ENCODE results near the gene KRT77.

KRT77 gene

DNA sequence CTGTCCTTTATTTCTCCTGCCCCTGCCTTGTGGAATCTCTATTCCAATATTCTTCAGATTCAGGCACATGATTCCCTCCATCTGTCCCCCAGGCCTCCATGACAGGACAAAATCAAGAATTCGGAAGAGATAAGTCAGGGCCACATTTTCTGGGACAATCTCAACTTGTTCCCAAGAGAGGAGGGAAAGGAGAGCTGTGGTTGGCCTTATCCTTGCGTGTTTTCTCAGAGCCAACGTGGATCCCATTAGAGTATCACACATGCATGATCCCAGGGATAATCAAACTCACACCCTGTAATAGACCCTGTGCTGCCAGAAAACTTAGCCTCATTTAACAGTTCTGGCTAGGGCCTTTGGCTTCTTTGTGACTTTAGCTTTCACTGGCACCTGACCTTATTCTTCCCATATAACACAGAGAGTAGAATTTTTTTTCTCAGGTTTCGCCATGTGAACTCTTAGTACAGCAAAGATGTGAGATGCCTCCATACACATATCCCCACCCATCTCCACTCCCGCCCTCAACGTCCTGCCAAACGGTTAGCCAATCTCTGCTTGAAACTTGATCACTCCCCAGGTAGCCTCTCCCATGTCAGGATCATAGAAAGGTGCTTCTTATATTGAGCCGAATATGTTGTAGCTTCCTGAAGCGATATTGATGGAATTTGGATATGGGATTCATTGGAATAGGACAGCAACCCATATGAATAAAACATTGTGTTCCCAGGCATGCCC lies 16.4 kb downstream of the KRT77 start:
- peaks cover 4 to 42% of the 10 kb centered on the region in 2 donors for H3K27me3 ChIP-seq (ENCODE audit: control insufficient read depth in 1 of 2, insufficient read depth in 2 of 2, low read length in 2 of 2)
- H3K27ac ChIP-seq (ENCODE audit: low read length) = no peak overlapping the region
- peaks cover 13% of the 10 kb centered on the region for H3K4me1 ChIP-seq (ENCODE audit: control insufficient read depth, insufficient read depth, low read length)
- H3K9ac ChIP-seq (ENCODE audit: low read length in 2 of 2) = no peak overlapping the region
- H3K36me3 ChIP-seq (ENCODE audit: control insufficient read depth in 2 of 2, insufficient read depth in 2 of 2, low read length in 2 of 2) = no peaks in the 10 kb centered on the region
- H3K9me3 ChIP-seq (ENCODE audit: control insufficient read depth in 2 of 2, low read length in 2 of 2) = no peaks in the 10 kb centered on the region
- H3K4me3 ChIP-seq (ENCODE audit: low read length in 2 of 2) = no peak overlapping the region

DNA sequence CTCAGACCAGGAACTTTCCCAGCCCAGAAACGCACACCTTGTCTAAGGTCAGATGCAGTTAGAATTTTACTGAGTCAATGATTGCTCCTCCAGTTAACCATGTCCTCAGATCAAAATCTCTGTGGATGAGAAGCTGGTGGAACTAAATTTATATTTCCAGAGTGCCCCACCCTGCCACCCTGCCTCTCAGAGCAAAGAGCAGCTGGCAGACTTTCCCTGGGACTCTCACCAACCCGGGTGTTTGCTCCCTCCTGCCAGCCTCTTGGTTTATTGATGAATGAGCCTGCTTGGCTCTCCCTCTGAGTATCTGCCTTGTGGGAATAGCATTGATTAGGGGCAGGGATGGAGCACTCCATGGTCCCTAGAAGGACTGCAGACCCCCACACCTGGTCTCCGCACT lies 17.3 kb downstream of the KRT77 start:
- Histone ChIP-seq H3K9me3 (ENCODE audit: control insufficient read depth in 2 of 2, low read length in 2 of 2) (no peaks in the 10 kb centered on the region), H3K4me1 (ENCODE audit: control insufficient read depth, insufficient read depth, low read length) (peaks cover 9% of the 10 kb centered on the region), H3K4me3 (ENCODE audit: low read length in 2 of 2) (no peak overlapping the region), H3K9ac (ENCODE audit: low read length in 2 of 2) (no peak overlapping the region), H3K27me3 (ENCODE audit: control insufficient read depth in 1 of 2, insufficient read depth in 2 of 2, low read length in 2 of 2) (peaks cover 4 to 41% of the 10 kb centered on the region in 2 donors), H3K36me3 (ENCODE audit: control insufficient read depth in 2 of 2, insufficient read depth in 2 of 2, low read length in 2 of 2) (no peaks in the 10 kb centered on the region), H3K27ac (ENCODE audit: low read length) (no peak overlapping the region)

DNA sequence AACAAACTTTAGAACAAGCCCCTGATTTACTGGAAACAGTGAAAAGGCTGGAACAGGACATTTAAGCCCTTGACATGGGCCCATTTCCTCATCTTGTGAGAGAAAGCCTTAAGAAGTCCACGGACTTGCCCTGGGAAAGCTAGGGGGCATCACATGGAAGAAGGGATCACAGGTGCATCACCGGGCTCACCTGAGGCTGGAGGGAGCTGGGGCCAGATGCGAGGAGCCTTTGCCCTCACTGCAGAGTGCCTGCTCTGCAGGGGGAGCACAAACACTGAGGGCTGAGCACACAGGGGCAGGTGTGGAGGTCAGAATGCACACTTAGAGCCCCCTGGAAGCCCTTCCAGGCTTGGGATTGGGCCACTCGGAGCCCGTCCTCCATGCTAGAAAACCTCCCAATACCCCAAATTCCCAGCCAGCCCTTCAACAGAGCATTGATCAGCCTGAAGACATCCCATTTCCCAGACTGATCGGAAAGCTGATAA lies 17.9 kb downstream of the KRT77 start:
- Histone ChIP-seq H3K4me1 (ENCODE audit: control insufficient read depth, insufficient read depth, low read length) (peaks cover 4% of the 10 kb centered on the region), H3K4me3 (ENCODE audit: low read length in 2 of 2) (no peak overlapping the region), H3K9me3 (ENCODE audit: control insufficient read depth in 2 of 2, low read length in 2 of 2) (no peaks in the 10 kb centered on the region), H3K36me3 (ENCODE audit: control insufficient read depth in 2 of 2, insufficient read depth in 2 of 2, low read length in 2 of 2) (no peaks in the 10 kb centered on the region), H3K27ac (ENCODE audit: low read length) (no peak overlapping the region), H3K27me3 (ENCODE audit: control insufficient read depth in 1 of 2, insufficient read depth in 2 of 2, low read length in 2 of 2) (peaks cover 4 to 37% of the 10 kb centered on the region in 2 donors), H3K9ac (ENCODE audit: low read length in 2 of 2) (no peak overlapping the region)

DNA sequence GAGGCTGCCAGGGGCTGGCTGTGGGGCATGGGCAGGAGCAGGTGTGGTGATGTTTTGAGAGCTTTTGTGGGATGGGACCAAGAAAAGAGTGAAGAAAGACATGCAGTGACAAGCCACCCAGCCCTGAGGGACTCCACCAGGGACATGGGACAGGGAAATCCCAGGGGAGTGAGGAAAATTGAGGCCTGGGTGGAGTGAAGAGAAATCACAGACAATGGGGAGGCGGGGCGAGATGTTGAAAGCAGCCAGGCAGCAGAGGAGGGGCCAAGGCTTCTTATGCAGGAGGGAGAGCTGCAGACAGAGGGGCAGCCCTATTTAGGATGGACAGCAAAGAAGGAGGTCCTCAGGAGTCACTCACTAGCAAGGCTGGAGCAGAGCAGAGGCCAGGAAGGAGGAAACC lies 18.9 kb downstream of the KRT77 start:
- Histone ChIP-seq H3K4me1 (ENCODE audit: control insufficient read depth, insufficient read depth, low read length) (no peaks in the 10 kb centered on the region), H3K27me3 (ENCODE audit: control insufficient read depth in 1 of 2, insufficient read depth in 2 of 2, low read length in 2 of 2) (peaks cover 4 to 31% of the 10 kb centered on the region in 2 donors), H3K36me3 (ENCODE audit: control insufficient read depth in 2 of 2, insufficient read depth in 2 of 2, low read length in 2 of 2) (no peaks in the 10 kb centered on the region), H3K9ac (ENCODE audit: low read length in 2 of 2) (no peak overlapping the region), H3K27ac (ENCODE audit: low read length) (no peak overlapping the region), H3K4me3 (ENCODE audit: low read length in 2 of 2) (no peak overlapping the region), H3K9me3 (ENCODE audit: control insufficient read depth in 2 of 2, low read length in 2 of 2) (no peaks in the 10 kb centered on the region)

DNA sequence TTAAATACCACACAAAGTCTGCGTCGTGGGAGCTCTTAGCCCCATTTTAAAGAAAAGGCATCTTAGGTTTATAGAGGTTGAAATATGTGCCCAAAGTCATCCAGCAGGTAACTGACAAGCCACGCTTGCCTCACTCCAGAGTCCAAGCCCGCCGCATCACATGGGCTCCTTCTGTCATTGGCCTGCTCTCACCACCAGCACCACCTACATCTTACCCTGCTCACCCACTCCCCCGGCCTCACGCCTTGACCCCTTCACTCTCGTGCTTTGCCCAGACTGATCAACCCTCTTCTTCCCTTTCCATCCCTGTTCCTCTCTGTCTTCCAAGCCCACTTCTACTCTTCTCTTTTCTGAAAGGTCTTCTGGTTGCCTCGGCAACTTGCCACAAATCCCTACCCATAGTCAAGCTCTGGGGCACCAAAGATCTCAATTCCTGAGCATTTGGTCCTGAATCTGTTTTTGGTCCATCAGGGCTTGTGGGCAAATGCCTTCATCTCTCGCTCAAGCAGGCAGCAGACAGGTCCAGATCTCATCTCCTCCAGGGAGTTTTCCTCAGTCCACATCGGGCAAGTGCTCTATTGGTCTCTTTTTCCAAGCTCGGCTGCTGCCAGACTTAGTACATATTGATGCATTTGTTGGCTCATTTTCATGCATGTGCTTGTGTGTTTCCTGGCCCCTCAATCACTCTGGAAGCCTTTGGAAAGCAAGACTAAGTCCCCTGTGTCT lies 19.6 kb downstream of the KRT77 start:
- no peak overlapping the region for H3K4me3 ChIP-seq (ENCODE audit: low read length in 2 of 2)
- H3K9ac ChIP-seq (ENCODE audit: low read length in 2 of 2) = no peak overlapping the region
- H3K9me3 ChIP-seq (ENCODE audit: control insufficient read depth in 2 of 2, low read length in 2 of 2) = no peaks in the 10 kb centered on the region
- H3K27ac ChIP-seq (ENCODE audit: low read length) = no peak overlapping the region
- H3K27me3 ChIP-seq (ENCODE audit: control insufficient read depth in 1 of 2, insufficient read depth in 2 of 2, low read length in 2 of 2) = peaks cover 4 to 31% of the 10 kb centered on the region in 2 donors
- no peaks in the 10 kb centered on the region for H3K36me3 ChIP-seq (ENCODE audit: control insufficient read depth in 2 of 2, insufficient read depth in 2 of 2, low read length in 2 of 2)
- H3K4me1 ChIP-seq (ENCODE audit: control insufficient read depth, insufficient read depth, low read length) = no peaks in the 10 kb centered on the region

DNA sequence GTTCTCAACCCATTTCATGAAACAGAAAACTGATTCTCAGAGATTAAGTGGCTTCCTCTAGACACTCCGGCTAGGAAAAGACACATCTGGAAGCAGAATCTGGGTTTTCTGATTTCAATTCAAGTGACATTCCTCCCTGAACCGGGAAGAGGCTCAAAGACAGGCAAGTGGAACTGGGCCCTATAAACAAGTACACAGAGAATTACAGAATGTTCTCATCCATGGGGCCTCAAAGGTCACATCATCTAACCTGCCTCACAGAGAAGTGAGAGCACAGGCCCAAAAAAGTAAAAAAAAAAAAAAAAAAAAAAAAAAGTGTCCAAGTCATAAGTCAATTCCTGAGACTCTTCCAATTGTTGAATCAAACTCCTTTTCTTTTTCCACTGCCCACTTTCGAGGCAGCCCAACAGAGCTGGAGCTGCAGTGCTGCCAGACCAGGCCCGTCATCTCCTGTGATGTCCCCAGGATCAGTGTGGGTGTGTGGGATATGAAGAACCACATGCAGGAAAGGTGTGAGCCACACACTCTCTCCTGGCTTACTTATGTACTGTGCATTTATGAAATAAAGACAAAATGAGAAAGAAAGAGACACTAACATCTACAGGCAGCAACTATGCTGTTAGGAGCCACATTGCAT lies 20.3 kb downstream of the KRT77 start:
- H3K4me3 ChIP-seq (ENCODE audit: low read length in 2 of 2) = no peak overlapping the region
- peaks cover 0 to 24% of the 10 kb centered on the region in 2 donors for H3K27me3 ChIP-seq (ENCODE audit: control insufficient read depth in 1 of 2, insufficient read depth in 2 of 2, low read length in 2 of 2)
- H3K9me3 ChIP-seq (ENCODE audit: control insufficient read depth in 2 of 2, low read length in 2 of 2) = no peaks in the 10 kb centered on the region
- H3K4me1 ChIP-seq (ENCODE audit: control insufficient read depth, insufficient read depth, low read length) = no peaks in the 10 kb centered on the region
- no peak overlapping the region for H3K27ac ChIP-seq (ENCODE audit: low read length)
- no peaks in the 10 kb centered on the region for H3K36me3 ChIP-seq (ENCODE audit: control insufficient read depth in 2 of 2, insufficient read depth in 2 of 2, low read length in 2 of 2)
- no peak overlapping the region for H3K9ac ChIP-seq (ENCODE audit: low read length in 2 of 2)

DNA sequence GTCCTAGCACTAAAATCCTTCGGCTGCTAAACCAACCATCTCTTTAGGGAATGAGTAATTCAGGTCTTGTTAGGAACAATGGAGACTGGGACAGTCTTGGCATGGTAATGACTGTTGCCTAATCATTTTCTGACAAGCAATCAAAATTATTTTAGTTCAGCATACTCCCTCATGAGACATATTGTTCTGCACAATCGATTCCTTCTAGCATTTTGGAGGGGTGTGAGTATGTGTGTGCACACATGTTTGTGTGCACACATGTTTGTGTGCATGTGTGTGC lies 21.0 kb downstream of the KRT77 start:
- no peaks in the 10 kb centered on the region for H3K9me3 ChIP-seq (ENCODE audit: control insufficient read depth in 2 of 2, low read length in 2 of 2)
- no peaks in the 10 kb centered on the region for H3K4me1 ChIP-seq (ENCODE audit: control insufficient read depth, insufficient read depth, low read length)
- H3K9ac ChIP-seq (ENCODE audit: low read length in 2 of 2) = no peak overlapping the region
- peaks cover 0 to 18% of the 10 kb centered on the region in 2 donors for H3K27me3 ChIP-seq (ENCODE audit: control insufficient read depth in 1 of 2, insufficient read depth in 2 of 2, low read length in 2 of 2)
- no peak overlapping the region for H3K27ac ChIP-seq (ENCODE audit: low read length)
- no peak overlapping the region for H3K4me3 ChIP-seq (ENCODE audit: low read length in 2 of 2)
- no peaks in the 10 kb centered on the region for H3K36me3 ChIP-seq (ENCODE audit: control insufficient read depth in 2 of 2, insufficient read depth in 2 of 2, low read length in 2 of 2)

DNA sequence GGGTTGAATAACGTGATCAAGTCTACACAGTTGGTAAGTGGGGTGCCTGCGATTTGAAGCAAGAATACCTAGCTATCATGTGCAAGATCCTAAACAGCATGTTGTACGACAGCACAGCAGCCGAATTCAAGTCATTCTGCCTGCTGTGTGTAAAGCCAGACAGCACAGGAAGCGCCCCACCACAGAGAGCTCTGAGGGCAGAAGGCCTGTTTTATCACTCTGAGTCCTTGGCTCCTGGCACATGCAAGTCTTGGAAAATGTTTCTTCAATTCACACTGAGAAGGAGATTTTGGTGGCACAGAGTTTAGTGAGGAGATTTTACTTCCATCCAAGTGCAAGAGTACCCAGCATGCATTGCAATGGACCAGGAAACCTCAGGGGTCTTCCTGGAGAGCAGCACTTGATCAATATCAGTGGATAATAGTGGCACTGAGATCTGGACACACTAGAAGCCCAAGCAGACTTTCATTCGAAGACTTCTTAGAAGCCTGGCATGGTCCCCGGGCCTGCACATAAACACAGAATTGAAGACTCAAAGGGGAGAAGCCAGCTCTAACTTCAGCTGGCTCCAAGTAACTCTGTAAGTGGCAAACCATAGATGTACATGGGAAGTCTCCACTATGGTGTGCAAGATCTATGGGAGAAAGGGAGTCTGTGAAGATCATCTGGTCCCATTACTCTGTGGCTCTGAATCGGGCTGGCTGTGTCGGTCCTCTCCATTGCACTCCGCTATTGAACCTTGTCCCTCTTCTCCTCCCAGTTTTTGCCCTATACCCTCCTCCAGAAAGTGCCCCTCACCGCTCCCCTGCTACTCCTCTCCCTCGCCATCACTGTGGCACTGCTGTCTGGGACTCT lies 21.6 kb downstream of the KRT77 start:
- Histone ChIP-seq H3K27ac (ENCODE audit: low read length) (no peak overlapping the region), H3K4me1 (ENCODE audit: control insufficient read depth, insufficient read depth, low read length) (no peaks in the 10 kb centered on the region), H3K27me3 (ENCODE audit: control insufficient read depth in 1 of 2, insufficient read depth in 2 of 2, low read length in 2 of 2) (peaks cover 0 to 15% of the 10 kb centered on the region in 2 donors), H3K9me3 (ENCODE audit: control insufficient read depth in 2 of 2, low read length in 2 of 2) (no peaks in the 10 kb centered on the region), H3K36me3 (ENCODE audit: control insufficient read depth in 2 of 2, insufficient read depth in 2 of 2, low read length in 2 of 2) (no peaks in the 10 kb centered on the region), H3K9ac (ENCODE audit: low read length in 2 of 2) (no peak overlapping the region), H3K4me3 (ENCODE audit: low read length in 2 of 2) (no peak overlapping the region)

DNA sequence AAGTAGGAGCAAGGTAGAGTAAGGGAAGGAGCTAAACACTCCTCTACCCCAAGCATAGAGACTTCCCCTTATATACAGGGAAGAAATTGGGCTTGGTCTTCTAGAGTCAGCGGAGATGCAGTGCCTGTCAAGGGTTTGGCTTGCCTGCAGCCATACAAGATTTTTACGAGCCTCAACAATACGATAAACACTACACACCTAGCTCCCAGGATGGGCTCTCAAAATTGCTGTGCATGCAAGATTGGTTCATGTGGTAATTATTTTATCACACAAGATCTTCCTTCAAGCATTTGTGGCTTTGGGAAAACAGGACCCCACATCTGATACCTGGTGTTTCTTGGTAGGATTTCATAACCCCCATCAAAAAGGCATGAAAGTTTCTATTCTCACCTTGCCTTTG lies 23.0 kb downstream of the KRT77 start, which contains the start of gene KRT1:
KRT1 (minus strand) TSS at position 45 of the 400 bp plus-strand sequence. CDS start 59 bp downstream, outside the sequence.
- no peaks in the 10 kb centered on the region for H3K36me3 ChIP-seq (ENCODE audit: control insufficient read depth in 2 of 2, insufficient read depth in 2 of 2, low read length in 2 of 2)
- peaks cover 0 to 6% of the 10 kb centered on the region in 2 donors for H3K27me3 ChIP-seq (ENCODE audit: control insufficient read depth in 1 of 2, insufficient read depth in 2 of 2, low read length in 2 of 2)
- no peak within 1 kb of the TSS for H3K9ac ChIP-seq (ENCODE audit: low read length in 2 of 2)
- H3K27ac ChIP-seq (ENCODE audit: low read length) = no peak within 1 kb of the TSS
- no peaks in the 10 kb centered on the region for H3K9me3 ChIP-seq (ENCODE audit: control insufficient read depth in 2 of 2, low read length in 2 of 2)
- H3K4me1 ChIP-seq (ENCODE audit: control insufficient read depth, insufficient read depth, low read length) = no peaks in the 10 kb centered on the region
- no peak within 1 kb of the TSS for H3K4me3 ChIP-seq (ENCODE audit: low read length in 2 of 2)

DNA sequence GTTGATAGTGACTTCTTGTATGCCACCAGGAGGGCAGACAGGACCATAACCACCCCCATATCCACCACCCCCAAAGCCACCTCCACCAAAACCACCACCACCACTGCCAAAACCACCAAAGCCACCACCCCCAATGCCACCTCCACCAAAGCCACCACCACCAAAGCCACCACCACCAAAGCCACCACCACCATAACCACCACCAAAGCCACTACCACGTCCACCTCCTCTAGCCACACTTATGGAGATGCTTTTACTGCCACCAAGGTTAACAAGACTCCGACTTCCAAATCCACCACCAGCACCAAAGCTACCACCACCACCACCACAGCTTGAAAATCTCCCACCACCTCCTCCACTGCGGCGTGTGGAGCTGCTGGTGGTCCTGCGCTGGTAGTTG lies 23.4 kb downstream of the KRT77 start:
- H3K36me3 ChIP-seq (ENCODE audit: control insufficient read depth in 2 of 2, insufficient read depth in 2 of 2, low read length in 2 of 2) = no peaks in the 10 kb centered on the region
- H3K9ac ChIP-seq (ENCODE audit: low read length in 2 of 2) = no peak overlapping the region
- H3K4me1 ChIP-seq (ENCODE audit: control insufficient read depth, insufficient read depth, low read length) = no peaks in the 10 kb centered on the region
- no peak overlapping the region for H3K27ac ChIP-seq (ENCODE audit: low read length)
- no peaks in the 10 kb centered on the region for H3K9me3 ChIP-seq (ENCODE audit: control insufficient read depth in 2 of 2, low read length in 2 of 2)
- H3K4me3 ChIP-seq (ENCODE audit: low read length in 2 of 2) = no peak overlapping the region
- peaks cover 0 to 6% of the 10 kb centered on the region in 2 donors for H3K27me3 ChIP-seq (ENCODE audit: control insufficient read depth in 1 of 2, insufficient read depth in 2 of 2, low read length in 2 of 2)

All from stomach smooth muscle (tissue), 2 donors.